ENCODE results near the gene EMILIN3.
"Not testable (repeated sequence)": the region's sequence is repeated elsewhere in the genome, so short reads cannot be mapped to it uniquely, and the experiment has no call there.

Gene EMILIN3

GRCh38 chr20:41314386-41314785 lies 52.2 kb downstream of the EMILIN3 start:
- no peak for DNase-seq

DNA sequence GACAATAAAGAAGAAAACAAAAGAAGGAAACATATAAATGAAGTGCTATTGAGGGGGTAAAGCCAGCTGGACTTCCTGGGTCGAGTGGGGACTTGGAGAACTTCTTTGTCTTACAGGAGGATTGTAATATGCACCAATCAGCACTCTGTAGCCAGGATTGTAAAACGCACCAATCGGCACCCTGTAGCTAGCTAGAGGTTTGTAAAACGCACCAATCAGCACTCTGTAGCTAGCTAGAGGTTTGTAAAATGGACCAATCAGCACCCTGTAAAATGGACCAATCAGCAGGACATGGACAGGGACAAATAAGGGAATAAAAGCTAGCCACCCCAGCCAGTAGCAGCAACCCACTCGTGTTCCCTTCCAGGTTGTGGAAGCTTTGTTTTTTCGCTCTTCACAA lies 54.6 kb downstream of the EMILIN3 start:
- DNase-seq: not testable (repeated sequence)
